D341Med (cell line): ENCODE measurements around the gene FHIT.

Experiments
- DNase-seq: peaks from one replicate; pipeline ENCODE4 v3.0.0; 2012; ENCODE audit warnings: low spot score

Gene FHIT

GRCh38 chr3:60399861-60400845 lies 851.1 kb downstream of the FHIT start:
- no peak for DNase-seq

- no peak for DNase-seq
Observed at GRCh38 chr3:60399292-60399691, 852.0 kb downstream of the FHIT start.

- no peak for DNase-seq
Observed at GRCh38 chr3:60395173-60395762, 856.0 kb downstream of the FHIT start.

DNA sequence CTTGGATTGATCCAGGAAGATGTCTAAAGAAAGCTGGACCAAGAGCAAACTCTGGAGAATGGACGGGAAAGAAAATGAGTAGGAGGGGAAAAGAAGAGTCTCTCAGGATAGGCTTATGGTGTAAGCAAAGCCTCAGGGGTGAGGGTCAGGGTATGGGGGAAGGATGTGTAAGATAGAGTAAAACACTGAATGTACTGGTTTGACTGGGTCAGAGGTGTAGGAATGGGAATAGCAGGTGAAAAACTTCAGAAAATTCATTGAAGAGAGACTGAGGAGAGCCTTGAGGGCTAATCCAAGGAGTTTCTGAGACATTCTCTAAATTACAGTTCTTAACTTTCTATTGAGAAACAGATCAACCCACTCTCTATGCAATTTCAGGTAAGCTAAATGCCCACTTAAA lies 857.3 kb downstream of the FHIT start:
- no peak for DNase-seq

DNA sequence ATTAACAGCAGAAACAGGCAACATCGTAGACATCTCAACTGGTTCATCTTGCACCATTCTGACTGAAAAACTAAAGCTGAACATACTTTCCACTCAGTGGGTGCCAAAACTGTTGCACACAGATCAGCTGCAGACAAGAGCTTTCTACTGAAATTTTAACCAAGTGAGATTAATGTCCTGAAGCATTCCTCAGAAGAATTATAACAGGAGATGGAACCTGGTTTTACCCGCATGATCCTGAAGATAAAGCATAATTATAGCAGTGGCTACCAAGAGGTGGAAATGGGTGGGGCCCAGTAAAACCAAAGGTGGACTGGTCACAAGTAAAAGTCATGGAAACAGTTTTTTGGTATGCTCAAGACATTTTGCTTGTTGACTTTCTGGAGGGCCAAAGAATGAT lies 858.8 kb downstream of the FHIT start:
- no peak for DNase-seq

DNA sequence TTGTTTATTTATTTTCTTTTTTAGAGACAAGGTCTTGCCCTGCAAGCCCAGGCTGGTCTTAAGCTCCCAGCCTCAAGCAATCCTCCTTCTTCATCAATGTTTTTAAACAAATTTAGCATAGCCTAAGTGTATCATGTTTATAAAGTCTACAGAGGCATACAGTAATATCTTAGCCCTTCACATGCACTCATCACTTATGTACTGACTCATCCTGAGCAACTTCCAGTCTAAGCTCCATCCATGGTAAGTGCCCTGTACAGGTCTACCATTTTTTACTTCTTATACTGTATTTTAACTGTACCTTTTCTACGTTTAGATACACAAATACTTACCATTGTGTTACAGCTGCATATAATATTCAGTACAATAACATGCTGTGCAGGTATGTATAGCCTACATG lies 860.0 kb downstream of the FHIT start:
- no peak for DNase-seq

- no peak for DNase-seq
Observed at GRCh38 chr3:60388731-60389130, 862.5 kb downstream of the FHIT start.

DNA sequence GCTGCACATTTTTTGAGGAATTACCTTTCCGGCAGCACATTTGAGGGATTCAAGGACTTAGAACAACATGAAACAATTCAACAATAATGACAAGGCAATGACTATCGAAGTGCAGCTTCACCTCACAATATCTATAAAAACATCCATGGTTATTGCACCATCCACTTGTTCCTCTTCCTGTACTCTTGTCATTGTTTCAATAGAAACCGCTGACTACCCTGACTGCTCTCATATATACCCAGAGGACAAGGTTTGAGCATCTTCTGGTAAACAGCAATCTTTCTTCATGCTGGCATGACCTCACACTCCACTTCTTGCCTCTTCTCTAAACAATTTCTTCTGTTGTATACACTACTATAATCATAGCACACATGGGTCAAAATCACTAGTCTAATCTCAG lies 864.9 kb downstream of the FHIT start:
- DNase-seq, result no peak

GRCh38 chr3:60384341-60384740 lies 866.9 kb downstream of the FHIT start:
- DNase-seq, result no peak

DNA sequence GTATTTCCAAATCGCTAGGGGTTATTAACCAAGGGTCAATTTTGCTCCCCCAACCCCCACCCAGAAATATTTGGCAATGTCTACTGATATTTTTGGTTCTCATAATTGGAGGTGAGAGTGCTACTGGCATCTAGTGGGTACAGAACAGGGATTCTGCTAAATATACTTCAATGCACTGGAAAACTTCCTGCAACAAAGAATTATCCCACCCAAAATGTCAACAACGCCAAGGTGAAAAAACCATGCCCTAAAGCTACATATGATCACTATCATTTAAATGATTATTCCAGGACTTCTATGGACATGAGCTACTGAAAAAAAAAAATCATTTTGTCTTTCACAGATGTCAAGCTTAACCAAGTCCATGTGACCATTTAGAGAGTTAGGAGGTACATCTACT lies 867.9 kb downstream of the FHIT start:
- DNase-seq, result no peak

- no peak for DNase-seq
Observed at GRCh38 chr3:60366486-60366885, 884.8 kb downstream of the FHIT start.

GRCh38 chr3:60365360-60365759 lies 885.9 kb downstream of the FHIT start:
- DNase-seq, result no peak

GRCh38 chr3:60364475-60364874 lies 886.8 kb downstream of the FHIT start:
- no peak for DNase-seq

GRCh38 chr3:60363817-60364216 lies 887.4 kb downstream of the FHIT start:
- DNase-seq, result no peak

GRCh38 chr3:60355825-60356224 lies 895.4 kb downstream of the FHIT start:
- DNase-seq, result no peak

GRCh38 chr3:60351481-60351880 lies 899.8 kb downstream of the FHIT start:
- no peak for DNase-seq

DNA sequence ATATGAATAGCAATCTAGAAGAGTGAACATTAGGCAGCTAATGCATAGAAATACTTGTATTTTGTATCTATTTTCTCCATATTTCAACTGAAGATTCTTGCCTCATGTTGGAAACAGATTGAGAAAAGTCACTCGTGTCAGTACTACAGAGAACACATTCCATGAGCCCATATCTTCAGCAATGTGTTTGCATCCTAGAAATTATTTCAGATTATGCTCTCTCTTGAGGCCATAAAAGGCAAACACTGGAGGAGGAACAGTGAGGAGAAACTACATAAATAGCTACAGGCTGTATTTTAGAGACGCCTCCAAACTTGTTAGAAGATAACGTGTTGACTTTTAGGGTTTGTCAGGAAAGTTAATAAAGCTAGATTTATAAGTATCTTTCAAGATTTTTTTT lies 906.9 kb downstream of the FHIT start:
- no peak for DNase-seq

DNA sequence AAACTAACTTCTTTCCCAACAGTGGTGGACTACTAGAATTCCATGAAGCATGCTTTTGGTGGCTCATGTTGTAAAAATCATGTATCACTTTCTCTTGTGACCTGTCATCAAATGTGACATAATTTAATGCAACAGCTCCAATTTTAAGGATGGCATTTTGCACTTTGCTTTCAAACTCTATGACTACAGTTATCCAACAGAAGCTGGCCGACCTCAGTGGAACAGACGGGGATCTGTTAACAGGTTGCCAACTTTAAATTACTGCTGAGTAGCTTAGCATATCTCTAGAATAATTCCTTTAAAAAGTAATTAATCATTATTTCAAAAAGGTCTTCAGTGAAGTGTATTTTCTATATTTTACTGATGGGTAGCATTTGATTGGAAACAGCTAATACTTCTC lies 907.4 kb downstream of the FHIT start:
- no peak for DNase-seq

GRCh38 chr3:60339304-60339703 lies 911.9 kb downstream of the FHIT start:
- DNase-seq, result no peak

DNA sequence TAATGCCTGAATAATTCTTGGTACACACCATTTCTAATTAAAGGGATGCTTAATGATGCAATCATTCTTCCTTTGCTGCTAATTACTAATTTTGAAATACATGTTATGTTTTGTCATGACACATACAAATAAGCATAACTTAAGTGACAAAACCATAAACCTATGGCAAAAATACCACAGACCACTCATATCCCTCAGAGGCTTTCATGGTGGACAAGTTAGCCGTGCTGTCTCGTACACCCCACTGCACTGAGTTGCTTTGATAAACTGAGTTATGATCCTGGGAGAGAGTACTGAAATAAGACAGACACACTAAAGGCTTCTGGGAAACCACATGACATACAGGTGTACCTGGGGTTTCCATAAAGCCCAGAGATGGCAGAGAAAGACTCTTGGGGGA lies 913.8 kb downstream of the FHIT start:
- no peak for DNase-seq

- DNase-seq, result no peak
Observed at GRCh38 chr3:60336061-60336460, 915.2 kb downstream of the FHIT start.

DNA sequence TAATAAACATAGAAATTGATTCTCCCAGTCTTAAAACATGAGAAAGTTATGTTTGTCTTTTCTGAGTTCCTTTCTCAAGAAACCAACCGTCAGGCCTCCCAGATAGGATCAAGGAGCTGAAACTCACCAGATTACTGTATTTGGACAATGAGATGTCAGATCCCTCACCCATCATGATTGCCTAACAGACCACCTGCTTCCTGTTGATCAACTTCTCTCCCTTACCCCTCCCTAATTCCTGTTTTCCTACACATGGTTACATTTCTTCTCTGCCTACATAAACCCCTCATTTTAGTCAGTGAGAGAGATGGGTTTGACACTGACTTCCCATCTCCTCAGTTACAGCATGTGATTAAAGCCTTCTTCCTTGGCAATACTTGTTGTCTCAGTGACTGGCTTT lies 917.5 kb downstream of the FHIT start:
- DNase-seq, result no peak

GRCh38 chr3:60330107-60330506 lies 921.1 kb downstream of the FHIT start:
- no peak for DNase-seq
